Activated CD4-positive, CD25-positive, alpha-beta regulatory T cell treated with anti-CD3 and anti-CD28 coated beads, Interleukin-2, amount 50 U/mL, for 72 hours (primary cell): ENCODE data around the gene POTEI.
"Not testable (repeated sequence)": the region's sequence is repeated elsewhere in the genome, so short reads cannot be mapped to it uniquely, and the experiment has no call there.

Source experiments
- DNase-seq: peaks from one replicate; pipeline ENCODE4 v3.0.0; 2021

POTEI gene

GRCh38 chr2:130454712-130455083 lies 54.4 kb downstream of the POTEI start:
- not testable (repeated sequence) for DNase-seq

GRCh38 chr2:130453955-130454711 lies 55.0 kb downstream of the POTEI start:
- DNase-seq, result not testable (repeated sequence)

- DNase-seq, result not testable (repeated sequence)
Measured at GRCh38 chr2:130452897-130453296, 56.2 kb downstream of the POTEI start.

DNA sequence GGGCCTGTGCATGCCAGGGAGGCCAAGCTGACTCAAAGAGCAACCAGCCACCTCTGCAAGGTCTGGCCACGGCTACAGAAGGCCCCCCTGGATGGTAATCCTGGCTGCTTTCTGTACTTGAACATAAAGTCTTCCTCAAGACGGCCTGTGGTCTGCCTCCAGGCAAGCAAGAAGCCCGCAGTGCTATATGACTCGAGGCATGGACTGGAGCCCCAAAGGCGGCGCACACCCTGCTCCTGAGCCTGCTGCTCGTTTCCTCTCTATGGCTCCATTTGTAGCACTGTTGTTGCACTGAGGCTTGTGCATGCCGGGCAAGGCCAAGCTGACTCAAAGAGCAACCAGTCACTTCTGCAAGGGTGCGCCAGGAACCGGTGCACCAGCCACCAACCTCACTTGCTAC lies 57.3 kb downstream of the POTEI start:
- DNase-seq, result not testable (repeated sequence)

GRCh38 chr2:130451278-130451677 lies 57.9 kb downstream of the POTEI start:
- DNase-seq, result not testable (repeated sequence)

DNA sequence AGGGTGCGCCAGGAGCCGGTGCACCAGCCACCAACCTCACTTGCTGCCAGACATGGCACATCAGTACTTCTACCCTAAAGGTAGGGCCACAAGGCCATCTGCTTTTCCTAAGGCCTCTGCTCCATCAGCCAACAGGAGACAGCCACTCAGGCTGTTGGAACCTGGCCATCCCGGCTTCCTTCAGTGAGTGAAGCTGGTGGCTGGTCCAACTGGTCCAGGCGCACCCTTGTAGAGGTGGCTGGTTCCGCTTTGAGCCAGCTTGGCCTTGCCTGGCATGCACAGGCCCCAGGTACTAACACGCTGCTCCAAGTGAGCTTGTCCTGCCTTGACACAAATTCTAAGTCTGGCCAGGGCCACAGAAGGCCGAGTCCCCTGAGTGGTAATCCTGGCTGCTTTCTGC lies 58.8 kb downstream of the POTEI start:
- DNase-seq, result not testable (repeated sequence)

- not testable (repeated sequence) for DNase-seq
Measured at GRCh38 chr2:130427631-130428030, 81.5 kb downstream of the POTEI start.

DNA sequence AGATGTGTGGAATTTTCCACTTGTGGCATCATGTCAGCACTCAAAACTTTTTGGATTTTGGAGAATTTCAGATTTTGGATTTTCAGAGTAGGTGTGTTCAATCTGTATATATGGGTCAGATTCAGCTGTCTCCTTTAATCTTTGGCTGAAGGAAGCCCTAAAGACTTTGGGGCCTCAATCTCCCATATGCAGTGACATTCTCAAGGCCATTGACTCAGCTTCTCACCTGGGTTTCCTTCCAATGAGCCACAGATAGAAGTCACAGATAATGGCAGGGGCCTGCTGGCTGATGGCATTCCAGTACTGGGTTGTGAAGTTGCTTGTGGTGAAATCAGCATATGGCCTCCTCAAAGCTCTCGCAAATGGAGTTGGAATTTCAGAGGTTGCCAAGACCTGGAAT lies 90.3 kb downstream of the POTEI start:
- DNase-seq, result not testable (repeated sequence)

DNA sequence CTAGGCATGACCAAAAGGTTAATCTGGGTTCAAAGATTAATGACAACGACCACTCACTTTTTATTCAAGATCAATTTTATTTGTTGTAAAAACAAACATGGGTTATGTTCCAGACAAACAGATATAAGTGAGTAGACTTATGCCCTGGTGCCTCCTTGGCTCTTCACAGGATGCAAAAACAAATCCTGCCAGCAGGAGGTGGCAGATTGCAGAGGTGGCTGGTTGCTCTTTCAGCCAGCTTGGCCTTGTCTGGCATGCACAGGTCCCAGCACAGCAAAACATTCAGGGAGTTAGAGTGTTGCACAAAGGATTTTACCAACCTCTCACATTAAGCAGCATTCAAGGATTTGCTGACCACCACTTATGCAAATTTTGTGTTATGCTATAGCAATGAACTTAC lies 92.4 kb downstream of the POTEI start:
- DNase-seq, result not testable (repeated sequence)
